NCI-H2107 (cell line): ENCODE results near the gene POMT2.
"Not testable (repeated sequence)": the region's sequence is repeated elsewhere in the genome, so short reads cannot be mapped to it uniquely, and the experiment has no call there.

Experiments used
- DNase-seq: peaks from one replicate; lab custom pipeline; 2025; lab: John Stamatoyannopoulos, UW

The POMT2 gene

DNA sequence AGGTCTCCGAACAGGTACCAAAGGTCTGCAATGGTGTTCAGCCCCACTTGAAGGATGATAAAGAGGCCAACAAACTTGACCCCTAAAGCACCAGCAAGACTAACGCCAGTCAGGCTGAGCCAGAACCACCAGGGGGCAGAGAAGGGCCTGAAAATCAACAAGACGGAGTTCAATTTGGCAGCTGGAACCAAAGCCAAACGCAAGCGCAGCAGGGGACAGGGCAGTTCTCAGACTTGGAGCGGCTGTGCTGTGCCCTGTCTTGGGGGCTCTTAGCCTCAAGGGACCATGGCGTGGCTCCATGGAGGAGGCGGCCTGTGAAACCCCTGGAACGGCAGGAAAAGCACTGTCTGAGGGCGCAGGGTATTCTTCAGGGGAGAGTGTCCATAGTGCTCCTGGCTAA lies 19.6 kb downstream of the POMT2 start:
- DNase-seq: peak; percentile 69

DNA sequence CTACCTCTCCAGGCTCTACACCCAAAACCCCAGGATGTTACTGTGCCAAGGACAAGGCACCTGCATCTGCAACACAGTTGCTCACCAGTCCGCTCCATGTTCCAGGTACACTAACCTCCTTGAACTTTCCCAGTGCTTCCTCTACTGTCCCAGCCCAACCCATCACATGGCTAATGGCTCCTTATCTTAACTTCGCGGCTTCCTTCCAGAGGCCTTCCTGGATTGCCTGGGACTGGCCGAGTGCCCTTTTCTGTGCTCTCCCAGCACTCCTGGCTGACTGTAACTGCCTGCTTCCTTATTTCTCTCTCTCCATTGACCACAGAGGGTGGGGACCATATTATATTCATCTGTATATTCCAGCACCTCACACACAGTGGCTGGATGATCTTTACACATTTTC lies 20.9 kb downstream of the POMT2 start:
- no peak for DNase-seq

GRCh38 chr14:77296906-77297305 lies 23.8 kb downstream of the POMT2 start:
- DNase-seq: no peak

- DNase-seq: no peak
Observed at GRCh38 chr14:77296155-77296554, 24.5 kb downstream of the POMT2 start.

- no peak for DNase-seq
Observed at GRCh38 chr14:77290705-77291104, 30.0 kb downstream of the POMT2 start.

GRCh38 chr14:77286576-77286975 lies 34.1 kb downstream of the POMT2 start:
- no peak for DNase-seq

- DNase-seq: no peak
Observed at GRCh38 chr14:77284466-77284865, 36.2 kb downstream of the POMT2 start.

DNA sequence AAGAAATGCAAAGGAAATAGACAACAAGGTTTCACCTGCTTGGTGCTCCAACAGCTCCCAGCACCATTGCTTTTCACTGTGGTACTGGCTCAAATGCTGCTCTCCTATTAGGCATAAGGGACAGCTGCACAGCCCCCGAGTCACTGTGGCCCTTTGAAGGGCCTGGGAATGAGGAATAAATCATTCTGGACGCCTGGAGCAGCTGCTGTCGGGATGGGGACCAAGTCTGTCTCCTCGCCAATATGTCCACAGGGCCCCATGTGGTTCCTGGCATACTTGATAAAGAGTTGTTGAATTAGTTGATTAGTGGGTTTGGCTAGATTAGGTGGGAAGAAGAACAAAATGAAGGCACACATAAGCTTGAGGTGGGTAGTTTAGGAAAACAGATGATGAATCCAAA lies 36.6 kb downstream of the POMT2 start:
- no peak for DNase-seq

GRCh38 chr14:77281852-77282410 lies 38.8 kb downstream of the POMT2 start:
- DNase-seq: no peak

GRCh38 chr14:77280921-77281320 lies 39.8 kb downstream of the POMT2 start:
- not testable (repeated sequence) for DNase-seq

DNA sequence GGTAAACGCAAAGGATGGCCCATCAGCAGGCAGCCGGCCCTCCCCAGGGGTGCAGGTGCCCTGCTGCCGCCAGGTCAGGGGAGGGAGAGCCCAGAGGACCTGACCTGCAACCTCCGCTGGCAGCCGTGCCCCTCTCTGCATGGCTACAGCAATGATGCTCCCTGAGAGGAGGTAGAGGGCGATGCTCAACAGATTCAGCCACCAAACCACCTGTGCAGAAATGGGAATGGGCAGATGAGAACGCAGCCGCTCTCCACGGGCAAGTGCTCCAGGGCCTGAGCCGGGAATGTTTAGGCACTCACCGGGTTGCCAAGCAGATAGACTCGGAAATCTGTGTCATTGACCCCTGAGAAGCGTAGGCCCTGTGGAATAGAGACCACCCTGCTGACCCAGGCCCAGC lies 41.0 kb downstream of the POMT2 start:
- DNase-seq: no peak

GRCh38 chr14:77278461-77279230 lies 42.0 kb downstream of the POMT2 start:
- no peak for DNase-seq

- DNase-seq: no peak
Observed at GRCh38 chr14:77276959-77277358, 43.7 kb downstream of the POMT2 start.

GRCh38 chr14:77276295-77276935 lies 44.3 kb downstream of the POMT2 start:
- DNase-seq: no peak

DNA sequence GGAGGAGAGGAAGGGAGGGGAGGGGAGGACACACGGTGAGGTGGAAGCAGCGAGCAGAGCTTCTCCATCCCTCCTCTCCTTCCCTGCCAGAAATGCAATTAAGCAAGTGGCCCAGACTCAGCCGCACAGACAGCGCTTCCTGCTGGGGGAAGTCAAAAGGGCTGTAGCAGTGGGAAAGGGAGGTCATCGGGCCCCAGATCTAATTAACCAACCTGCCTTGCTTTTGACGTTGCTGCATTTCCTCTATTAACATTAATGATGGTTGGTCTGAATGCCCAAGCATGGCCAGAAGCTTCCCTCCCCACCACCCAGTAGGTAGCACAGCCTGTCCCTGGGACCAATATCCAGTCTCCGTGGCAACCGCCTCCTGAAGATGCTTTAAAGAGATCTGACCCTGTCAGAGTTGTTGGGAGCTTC lies 45.1 kb downstream of the POMT2 start:
- no peak for DNase-seq

DNA sequence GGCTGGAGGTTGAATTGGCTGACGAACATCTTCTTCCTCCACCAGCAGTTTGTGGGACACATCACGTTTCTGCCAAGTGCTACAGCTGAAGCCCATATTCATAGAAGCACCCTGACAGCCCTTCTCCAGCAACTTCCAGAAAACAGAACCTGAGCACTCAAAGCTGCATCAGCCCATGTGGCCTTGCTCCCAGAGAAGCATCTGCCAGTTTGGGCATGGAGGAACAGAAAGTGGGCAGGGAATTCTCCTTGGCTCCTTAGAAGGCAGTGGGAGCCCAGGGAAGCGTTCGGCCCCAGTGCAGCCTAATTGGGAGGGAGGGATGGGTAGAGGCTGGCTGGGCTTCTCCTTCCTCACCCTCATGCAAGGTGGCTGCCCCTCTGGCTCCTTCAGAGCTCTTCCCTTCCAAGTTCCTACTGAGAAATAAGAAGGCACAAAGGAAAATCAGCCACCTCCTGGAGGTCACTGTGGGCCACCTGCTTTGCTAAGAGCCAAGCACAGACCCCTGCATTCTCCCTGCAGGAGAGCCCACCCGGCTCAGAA lies 45.6 kb downstream of the POMT2 start:
- no peak for DNase-seq

- no peak for DNase-seq
Observed at GRCh38 chr14:77273796-77274195, 46.9 kb downstream of the POMT2 start.

DNA sequence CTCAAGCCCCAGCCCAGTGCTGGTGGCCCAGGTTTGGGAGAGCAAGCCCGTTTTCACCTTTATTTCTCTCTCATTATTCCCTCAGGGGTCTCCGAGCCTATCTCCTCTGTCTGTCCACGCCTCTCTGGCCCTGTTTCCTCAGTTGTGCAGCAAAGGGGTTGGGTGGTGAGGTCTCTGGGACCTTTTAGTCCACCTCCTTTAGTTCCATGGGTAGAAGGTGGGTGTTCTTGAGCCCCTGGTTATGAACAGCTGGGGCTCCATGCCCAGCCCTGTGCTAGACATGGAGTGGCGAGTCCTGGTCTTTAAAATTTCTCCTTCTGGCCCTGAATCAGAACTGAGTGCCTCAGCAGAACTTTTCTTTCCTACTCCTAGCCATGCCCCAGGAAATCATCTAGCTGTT lies 48.4 kb downstream of the POMT2 start:
- no peak for DNase-seq

- DNase-seq: no peak
Observed at GRCh38 chr14:77271113-77271710, 49.5 kb downstream of the POMT2 start, which contains the start of gene NGB. TSS of gene NGB (minus strand) at chr14:77271206. CDS start at chr14:77270937, 269 bp downstream.

DNA sequence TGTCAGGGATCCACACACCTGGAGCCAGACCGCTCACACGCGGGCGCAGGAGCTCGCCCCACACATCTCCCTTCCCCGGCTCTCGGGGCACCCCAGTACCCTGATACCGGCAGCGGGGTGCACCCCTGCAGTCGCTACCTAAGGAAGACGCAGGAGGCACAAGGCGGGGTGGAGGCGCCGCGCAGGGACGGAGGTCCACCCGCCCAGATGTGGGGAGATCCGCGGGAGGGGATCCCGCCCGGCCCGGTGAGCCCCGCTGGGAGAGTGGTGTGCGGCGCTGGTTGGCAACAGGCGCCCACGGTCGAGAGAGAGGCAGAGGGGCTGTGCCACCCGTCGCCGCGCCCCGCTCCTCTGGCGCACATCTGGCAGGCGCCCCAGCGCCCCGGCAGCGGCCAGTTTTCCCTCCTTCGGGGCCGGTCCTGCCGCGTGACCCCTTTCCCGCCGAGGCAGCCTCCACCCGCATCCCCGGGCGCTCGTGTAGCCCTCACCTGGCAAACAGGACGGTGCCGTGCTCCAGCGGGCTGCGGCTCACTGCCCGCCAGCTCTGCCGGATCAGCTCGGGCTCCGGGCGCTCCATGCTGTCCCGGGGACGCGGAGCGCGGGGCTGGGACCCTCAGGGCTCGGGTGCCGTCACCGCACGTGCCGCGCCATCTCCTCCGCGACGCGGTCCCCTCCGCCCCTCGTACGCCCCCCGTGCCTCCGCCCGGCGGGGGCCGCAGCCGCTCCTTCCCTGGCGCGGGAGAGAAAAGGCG lies 50.1 kb downstream of the POMT2 start:
- DNase-seq: no peak

- no peak for DNase-seq
Observed at GRCh38 chr14:77268989-77269600, 51.6 kb downstream of the POMT2 start.
